Parathyroid adenoma (tissue), 2 donors: ENCODE data around the gene YEATS2.

Experiments
- H2AFZ ChIP-seq: fragments of 300-600 bp; sonication (generic); one replicate; pipeline ENCODE4 v1.7.0; 2017; ENCODE audit warnings: antibody characterized with exemption, mild to moderate bottlenecking
- H3K27ac ChIP-seq: fragments of 300-600 bp; sonication (generic); one replicate; pipeline ENCODE4 v1.7.0; 2017
- H3K27me3 ChIP-seq: fragments of 300-600 bp; sonication (generic); one replicate; pipeline ENCODE4 v1.7.0; 2017; ENCODE audit warnings: low read length; ENCODE audit not compliant: control insufficient read depth, insufficient read depth
- H3K36me3 ChIP-seq: fragments of 300-600 bp; sonication (generic); one replicate; pipeline ENCODE4 v1.7.0; 2017; ENCODE audit warnings: low read length; ENCODE audit not compliant: control insufficient read depth, insufficient read depth
- H3K4me1 ChIP-seq: fragments of 300-600 bp; sonication (generic); one replicate; pipeline ENCODE4 v1.7.0; 2017; ENCODE audit warnings: control low read depth
- H3K4me2 ChIP-seq: fragments of 300-600 bp; sonication (generic); one replicate; pipeline ENCODE4 v1.7.0; 2017; ENCODE audit warnings: low read length
- H3K4me3 ChIP-seq: fragments of 300-600 bp; sonication (generic); one replicate; pipeline ENCODE4 v1.7.0; 2017; ENCODE audit warnings: low read depth, low read length
- H3K79me2 ChIP-seq: fragments of 300-600 bp; sonication (generic); one replicate; pipeline ENCODE4 v1.7.0; 2017; ENCODE audit warnings: control low read depth
- H3K9ac ChIP-seq: fragments of 300-600 bp; sonication (generic); one replicate; pipeline ENCODE4 v1.7.0; 2017; ENCODE audit warnings: mild to moderate bottlenecking
- H3K9me3 ChIP-seq: fragments of 300-600 bp; sonication (generic); one replicate; pipeline ENCODE4 v1.7.0; 2017; ENCODE audit warnings: low read length; ENCODE audit not compliant: control insufficient read depth
- TF ChIP-seq, protein P1 (sequence below): fragments of 300-600 bp; sonication (generic); IDR thresholded peaks from one replicate; pipeline ENCODE4 v1.7.0; 2017; ENCODE audit warnings: antibody characterized with exemption, mild to moderate bottlenecking
- donor health status: primary hyperparathyroidism.

The YEATS2 gene

DNA sequence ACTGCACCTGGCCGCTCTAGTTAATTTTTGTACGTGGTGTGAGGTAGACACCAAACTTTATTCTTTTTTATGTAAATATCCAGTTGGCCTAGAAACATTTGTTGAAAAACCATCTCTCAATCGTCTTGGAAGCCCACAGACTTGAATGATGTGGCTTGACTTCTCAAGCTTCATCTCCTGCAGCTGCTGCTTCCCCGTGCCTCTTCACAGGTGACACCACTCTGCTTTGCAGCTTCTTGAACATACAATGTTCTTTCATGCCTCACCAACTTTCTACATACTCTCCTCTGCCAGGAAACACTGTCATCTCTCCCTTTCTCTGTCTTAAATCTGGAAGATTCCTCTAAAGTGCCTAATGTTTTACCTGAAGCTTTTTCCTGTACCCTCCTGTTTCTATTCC, 92.2 kb downstream of the YEATS2 start:
- Histone ChIP-seq H3K27ac (no peak overlapping the region), H3K9me3 (no peaks in the 10 kb centered on the region), H2AFZ (no peak overlapping the region), H3K36me3 (no peaks in the 10 kb centered on the region), H3K4me3 (no peak overlapping the region), H3K27me3 (no peaks in the 10 kb centered on the region), H3K4me1 (no peaks in the 10 kb centered on the region), H3K79me2 (no peaks in the 10 kb centered on the region), H3K4me2 (no peak overlapping the region), H3K9ac (no peak overlapping the region)
- TF ChIP-seq, protein P1, sequence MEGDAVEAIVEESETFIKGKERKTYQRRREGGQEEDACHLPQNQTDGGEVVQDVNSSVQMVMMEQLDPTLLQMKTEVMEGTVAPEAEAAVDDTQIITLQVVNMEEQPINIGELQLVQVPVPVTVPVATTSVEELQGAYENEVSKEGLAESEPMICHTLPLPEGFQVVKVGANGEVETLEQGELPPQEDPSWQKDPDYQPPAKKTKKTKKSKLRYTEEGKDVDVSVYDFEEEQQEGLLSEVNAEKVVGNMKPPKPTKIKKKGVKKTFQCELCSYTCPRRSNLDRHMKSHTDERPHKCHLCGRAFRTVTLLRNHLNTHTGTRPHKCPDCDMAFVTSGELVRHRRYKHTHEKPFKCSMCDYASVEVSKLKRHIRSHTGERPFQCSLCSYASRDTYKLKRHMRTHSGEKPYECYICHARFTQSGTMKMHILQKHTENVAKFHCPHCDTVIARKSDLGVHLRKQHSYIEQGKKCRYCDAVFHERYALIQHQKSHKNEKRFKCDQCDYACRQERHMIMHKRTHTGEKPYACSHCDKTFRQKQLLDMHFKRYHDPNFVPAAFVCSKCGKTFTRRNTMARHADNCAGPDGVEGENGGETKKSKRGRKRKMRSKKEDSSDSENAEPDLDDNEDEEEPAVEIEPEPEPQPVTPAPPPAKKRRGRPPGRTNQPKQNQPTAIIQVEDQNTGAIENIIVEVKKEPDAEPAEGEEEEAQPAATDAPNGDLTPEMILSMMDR = no peak

DNA sequence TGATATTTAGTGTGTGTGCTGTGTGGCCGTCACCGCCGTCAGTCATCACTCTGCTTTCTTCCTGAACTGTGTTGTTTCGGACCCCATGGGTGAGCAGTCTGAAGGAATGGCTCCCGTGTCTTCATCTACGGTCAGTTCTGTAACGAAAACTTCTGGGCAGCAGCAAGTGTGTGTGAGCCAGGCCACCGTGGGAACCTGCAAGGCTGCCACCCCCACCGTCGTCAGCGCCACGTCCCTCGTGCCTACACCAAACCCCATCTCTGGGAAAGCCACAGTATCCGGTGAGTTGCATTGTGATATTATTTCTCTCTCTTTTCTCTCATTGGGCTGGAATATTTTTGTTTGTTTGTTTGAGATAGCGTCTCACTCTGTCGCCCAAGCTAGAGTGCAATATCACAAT, 93.1 kb downstream of the YEATS2 start:
- Histone ChIP-seq H3K79me2 (no peaks in the 10 kb centered on the region), H3K4me2 (no peak overlapping the region), H3K4me1 (no peaks in the 10 kb centered on the region), H3K27ac (no peak overlapping the region), H3K9me3 (no peaks in the 10 kb centered on the region), H3K4me3 (no peak overlapping the region), H3K36me3 (no peaks in the 10 kb centered on the region), H2AFZ (no peak overlapping the region), H3K9ac (no peak overlapping the region), H3K27me3 (no peaks in the 10 kb centered on the region)
- TF ChIP-seq, protein P1 = no peak

DNA sequence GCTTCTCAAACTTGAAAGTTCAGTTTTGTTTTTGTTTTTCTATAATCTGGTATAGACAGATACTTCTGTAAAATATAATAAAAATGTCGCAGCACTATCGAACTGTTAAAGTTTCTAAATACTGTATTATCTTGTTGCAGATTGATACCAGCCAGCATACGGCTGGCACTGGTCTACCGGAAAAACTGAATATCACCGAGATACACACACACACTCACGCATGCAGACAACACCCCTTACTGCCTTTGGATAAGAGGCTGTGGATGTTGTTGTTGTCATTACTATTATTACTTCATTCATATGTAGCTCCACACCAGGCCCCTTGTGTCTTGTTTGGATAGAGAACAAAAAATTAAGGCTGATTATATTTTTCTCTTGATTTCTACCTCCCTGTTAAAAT, 95.4 kb downstream of the YEATS2 start:
- H3K4me1 ChIP-seq = no peaks in the 10 kb centered on the region
- H3K9ac ChIP-seq = no peak overlapping the region
- no peaks in the 10 kb centered on the region for H3K27me3 ChIP-seq
- no peak overlapping the region for H3K4me3 ChIP-seq
- H3K9me3 ChIP-seq = no peaks in the 10 kb centered on the region
- TF ChIP-seq, protein P1 = no peak
- no peaks in the 10 kb centered on the region for H3K79me2 ChIP-seq
- no peak overlapping the region for H3K27ac ChIP-seq
- H2AFZ ChIP-seq = no peak overlapping the region
- H3K36me3 ChIP-seq = no peaks in the 10 kb centered on the region
- H3K4me2 ChIP-seq = no peak overlapping the region

DNA sequence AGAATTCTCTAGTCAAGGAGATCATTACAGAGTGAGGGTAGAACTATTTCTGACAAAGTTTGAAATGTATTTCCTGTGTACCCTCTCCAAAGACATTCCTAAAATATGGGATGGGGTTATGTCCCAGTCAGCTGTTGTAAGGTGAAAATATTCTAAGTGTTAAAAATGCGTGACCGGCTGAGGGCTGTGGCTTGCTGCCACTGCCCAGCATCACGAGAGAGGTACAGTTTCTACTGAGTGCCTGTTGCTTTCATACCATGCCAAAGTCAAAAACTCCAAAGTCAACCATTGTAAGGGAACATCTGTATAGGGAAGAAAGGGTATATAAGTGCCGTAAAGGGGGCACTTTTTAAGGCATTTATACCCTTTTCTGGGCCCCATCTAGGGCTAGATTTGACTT, 96.9 kb downstream of the YEATS2 start:
- Histone ChIP-seq H3K36me3 (no peaks in the 10 kb centered on the region), H3K9ac (no peak overlapping the region), H3K27me3 (no peaks in the 10 kb centered on the region), H3K9me3 (no peaks in the 10 kb centered on the region), H3K4me3 (no peak overlapping the region), H3K4me2 (no peak overlapping the region), H2AFZ (no peak overlapping the region), H3K79me2 (no peaks in the 10 kb centered on the region), H3K4me1 (no peaks in the 10 kb centered on the region), H3K27ac (no peak overlapping the region)
- TF ChIP-seq, protein P1 = no peak

DNA sequence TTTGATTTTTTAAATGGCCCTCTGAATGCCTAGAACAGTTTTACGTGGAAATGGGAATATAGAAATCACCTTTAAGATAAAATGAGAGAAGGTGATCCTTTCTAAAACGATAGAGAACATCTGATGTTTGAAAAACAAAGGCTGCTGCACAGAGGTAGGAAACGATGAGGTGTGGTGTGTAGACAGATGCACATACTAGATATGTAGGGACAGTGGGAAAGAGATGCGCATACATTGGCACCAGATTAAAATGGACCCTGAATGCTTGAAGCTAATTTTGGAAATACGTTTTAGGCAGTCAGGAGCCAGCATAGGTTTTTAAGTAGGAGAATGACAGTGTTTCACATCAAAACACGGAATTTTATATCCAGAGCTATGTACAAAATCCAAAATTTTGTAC, 98.8 kb downstream of the YEATS2 start:
- Histone ChIP-seq H3K4me1 (no peaks in the 10 kb centered on the region), H3K9me3 (no peaks in the 10 kb centered on the region), H3K4me2 (no peak overlapping the region), H3K27ac (no peak overlapping the region), H3K9ac (no peak overlapping the region), H3K27me3 (no peaks in the 10 kb centered on the region), H3K79me2 (no peaks in the 10 kb centered on the region), H2AFZ (no peak overlapping the region), H3K36me3 (no peaks in the 10 kb centered on the region), H3K4me3 (no peak overlapping the region)
- TF ChIP-seq, protein P1 = no peak
